ENCODE results near the gene EIPR1.

EIPR1 gene

GRCh38 chr2:3192920-3193319 is 184.7 kb downstream of the EIPR1 start:
- TF ChIP-seq, protein P1, sequence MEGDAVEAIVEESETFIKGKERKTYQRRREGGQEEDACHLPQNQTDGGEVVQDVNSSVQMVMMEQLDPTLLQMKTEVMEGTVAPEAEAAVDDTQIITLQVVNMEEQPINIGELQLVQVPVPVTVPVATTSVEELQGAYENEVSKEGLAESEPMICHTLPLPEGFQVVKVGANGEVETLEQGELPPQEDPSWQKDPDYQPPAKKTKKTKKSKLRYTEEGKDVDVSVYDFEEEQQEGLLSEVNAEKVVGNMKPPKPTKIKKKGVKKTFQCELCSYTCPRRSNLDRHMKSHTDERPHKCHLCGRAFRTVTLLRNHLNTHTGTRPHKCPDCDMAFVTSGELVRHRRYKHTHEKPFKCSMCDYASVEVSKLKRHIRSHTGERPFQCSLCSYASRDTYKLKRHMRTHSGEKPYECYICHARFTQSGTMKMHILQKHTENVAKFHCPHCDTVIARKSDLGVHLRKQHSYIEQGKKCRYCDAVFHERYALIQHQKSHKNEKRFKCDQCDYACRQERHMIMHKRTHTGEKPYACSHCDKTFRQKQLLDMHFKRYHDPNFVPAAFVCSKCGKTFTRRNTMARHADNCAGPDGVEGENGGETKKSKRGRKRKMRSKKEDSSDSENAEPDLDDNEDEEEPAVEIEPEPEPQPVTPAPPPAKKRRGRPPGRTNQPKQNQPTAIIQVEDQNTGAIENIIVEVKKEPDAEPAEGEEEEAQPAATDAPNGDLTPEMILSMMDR (IDR thresholded peaks at IDR 0.05; ENCODE audit: borderline replicate concordance, insufficient read depth, low read depth, low read length): no peak
- no peak overlapping the region for H3K4me3 ChIP-seq (ENCODE audit: low read depth, low read length)

GRCh38 chr2:3192281-3192818 is 185.3 kb downstream of the EIPR1 start:
- no peak overlapping the region for H3K4me3 ChIP-seq (ENCODE audit: low read depth, low read length)
- TF ChIP-seq, protein P1 (IDR thresholded peaks at IDR 0.05; ENCODE audit: borderline replicate concordance, insufficient read depth, low read depth, low read length): no peak

DNA sequence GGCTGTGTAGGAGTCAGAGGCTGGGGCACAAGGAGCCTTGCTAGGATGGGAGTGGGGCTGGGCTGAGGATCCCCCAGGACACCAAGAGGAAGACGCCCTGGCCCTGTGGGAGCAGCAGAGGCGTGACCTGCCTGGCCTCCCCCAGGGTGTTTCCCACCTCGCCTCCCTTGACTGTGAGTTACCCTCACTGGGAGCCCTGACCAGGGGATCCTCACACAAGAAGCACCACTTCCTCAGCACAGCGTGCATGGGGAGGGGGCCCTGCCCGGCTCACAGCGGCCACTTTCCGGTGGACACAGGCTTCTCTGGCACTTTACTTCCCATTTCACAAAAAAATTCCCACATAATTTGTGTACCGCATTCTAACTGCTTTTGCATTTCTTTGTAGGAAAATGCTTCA is 187.7 kb downstream of the EIPR1 start:
- H3K4me3 ChIP-seq (ENCODE audit: low read depth, low read length): no peak overlapping the region
- TF ChIP-seq, protein P1 (IDR thresholded peaks at IDR 0.05; ENCODE audit: borderline replicate concordance, insufficient read depth, low read depth, low read length): no peak

DNA sequence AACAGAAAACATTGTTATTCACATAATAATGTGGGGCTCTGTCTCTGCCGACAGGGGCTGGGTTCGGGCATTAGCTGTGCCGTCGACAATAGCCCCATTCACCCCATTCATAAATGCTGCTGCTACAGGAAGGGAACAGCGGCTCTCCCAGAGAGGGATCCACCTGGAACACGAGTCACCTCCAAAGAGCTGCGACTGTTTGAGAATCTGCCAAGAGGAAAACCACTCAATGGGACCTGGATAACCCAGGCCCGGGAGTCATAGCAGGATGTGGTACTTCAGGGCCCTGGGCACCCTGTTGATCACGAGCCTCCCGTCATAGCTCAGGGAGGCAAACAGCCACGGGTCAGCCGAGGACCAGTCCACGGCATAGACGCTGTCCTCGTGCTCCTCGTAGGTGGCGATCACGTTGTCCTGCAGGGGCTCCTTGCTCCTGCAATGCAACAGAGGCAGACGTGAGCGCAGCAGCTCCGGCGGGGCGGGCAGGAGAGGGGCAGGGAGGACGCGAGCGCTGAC is 188.5 kb downstream of the EIPR1 start:
- H3K4me3 ChIP-seq (ENCODE audit: low read depth, low read length): no peak overlapping the region
- TF ChIP-seq, protein P1 (IDR thresholded peaks at IDR 0.05; ENCODE audit: borderline replicate concordance, insufficient read depth, low read depth, low read length): no peak

DNA sequence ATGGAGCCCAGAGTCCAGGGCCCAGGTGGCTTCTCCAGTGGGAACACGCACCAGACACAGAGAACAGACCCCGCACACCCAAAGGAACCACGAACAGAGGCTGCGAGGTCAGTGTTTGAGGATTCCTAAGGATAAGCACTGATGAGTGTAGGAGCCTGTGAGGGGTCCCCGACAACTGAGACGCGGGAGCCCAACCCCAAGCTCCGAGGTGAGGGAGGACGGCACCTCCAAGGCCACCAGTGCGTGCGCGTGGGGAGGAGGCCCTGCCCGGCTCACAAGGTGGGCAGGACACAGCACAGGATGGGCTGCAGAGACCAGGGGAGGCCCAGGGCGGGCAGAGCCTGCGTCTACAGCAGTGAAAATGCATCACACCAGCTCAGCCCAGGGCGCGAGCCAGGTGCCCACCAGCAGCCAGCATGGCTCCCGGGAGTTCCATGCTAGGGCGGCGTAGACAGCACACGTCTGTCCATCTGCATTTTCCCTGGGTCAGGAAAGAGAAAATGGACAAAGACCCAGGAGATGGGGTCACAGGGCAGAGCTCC is 189.1 kb downstream of the EIPR1 start:
- TF ChIP-seq, protein P1 (IDR thresholded peaks at IDR 0.05; ENCODE audit: borderline replicate concordance, insufficient read depth, low read depth, low read length): no peak
- H3K4me3 ChIP-seq (ENCODE audit: low read depth, low read length): no peak overlapping the region

- H3K4me3 ChIP-seq (ENCODE audit: low read depth, low read length): no peak overlapping the region
- TF ChIP-seq, protein P1 (IDR thresholded peaks at IDR 0.05; ENCODE audit: borderline replicate concordance, insufficient read depth, low read depth, low read length): no peak
These were observed 190.2 kb downstream of the EIPR1 start for GRCh38 chr2:3187467-3187866.

DNA sequence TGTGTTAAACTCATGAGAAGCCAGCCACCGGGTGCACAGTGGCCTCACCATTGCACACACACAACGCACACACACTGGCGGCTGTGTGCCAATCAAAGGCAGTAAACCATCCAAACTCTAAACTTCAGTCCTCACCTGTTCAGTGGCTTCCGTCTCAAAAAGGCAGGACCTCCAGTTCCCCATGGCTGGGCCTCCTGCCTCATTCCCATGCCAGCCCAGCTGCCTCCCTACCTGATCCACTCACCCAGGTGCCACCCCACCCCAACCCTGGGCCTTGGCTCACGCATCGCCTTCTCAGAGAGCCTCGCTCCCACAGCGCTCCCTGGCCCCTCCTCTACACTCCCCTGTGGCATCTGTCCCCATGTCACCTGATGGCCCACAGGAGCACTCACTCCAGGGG is 190.9 kb downstream of the EIPR1 start:
- TF ChIP-seq, protein P1 (IDR thresholded peaks at IDR 0.05; ENCODE audit: borderline replicate concordance, insufficient read depth, low read depth, low read length): no peak

More for the DNA sequence above, 190.9 kb downstream of the EIPR1 start:
- no peak overlapping the region for H3K4me3 ChIP-seq (ENCODE audit: low read depth, low read length)
